Calu3 (cell line): ENCODE data around the gene SERTAD2. TPM values are rescaled to one million over a fixed set of nuclear protein-coding genes. Genes with fewer than 3 reads are reported as not detected.

Experiments used
- BruUV-seq: library from RNA; stranded (reverse); fragments of 400-500 nt; replicated peaks from 2 replicates; lab custom pipeline; 2021; lab: Mats Ljungman, UMichigan
- CTCF ChIA-PET: fragments of 300-600 bp; sonication (Branson Sonifier 250); formaldehyde crosslinking; loops from one replicate; lab custom pipeline; 2022; ENCODE audit warnings: antibody characterized with exemption; lab: Charles Lee
- DNase-seq: peaks from one replicate; pipeline ENCODE4 v3.0.0; 2022
- H3K27ac Mint-ChIP-seq: one replicate; pipeline ENCODE4 v1.8.0; 2022; ENCODE audit warnings: mixed read lengths; ENCODE audit not compliant: unreplicated experiment
- H3K27me3 Mint-ChIP-seq: one replicate; pipeline ENCODE4 v1.8.0; 2022; ENCODE audit warnings: mixed read lengths; ENCODE audit not compliant: unreplicated experiment
- H3K36me3 Mint-ChIP-seq: one replicate; pipeline ENCODE4 v1.8.0; 2022; ENCODE audit warnings: mild to moderate bottlenecking, moderate library complexity, mixed read lengths; ENCODE audit not compliant: insufficient read depth, unreplicated experiment
- H3K4me1 Mint-ChIP-seq: one replicate; pipeline ENCODE4 v1.8.0; 2022; ENCODE audit warnings: mild to moderate bottlenecking, low read depth, mixed read lengths; ENCODE audit not compliant: unreplicated experiment
- H3K4me3 Mint-ChIP-seq: one replicate; pipeline ENCODE4 v1.8.0; 2022; ENCODE audit warnings: mild to moderate bottlenecking, low read depth, moderate library complexity, mixed read lengths; ENCODE audit not compliant: unreplicated experiment
- H3K9me3 Mint-ChIP-seq: one replicate; pipeline ENCODE4 v1.8.0; 2022; ENCODE audit warnings: low read depth, mixed read lengths; ENCODE audit not compliant: unreplicated experiment
- CTCF ChIP-seq: fragments of 200-600 bp; IDR thresholded peaks from one replicate; pipeline ENCODE4 v1.8.0; 2022; ENCODE audit warnings: antibody characterized with exemption; ENCODE audit not compliant: unreplicated experiment
- intact Hi-C: fragments of 100-400 bp; cut with micrococcal nuclease; formaldehyde crosslinking; loops from one replicate; pipeline ENCODE4 v1.10.0; 2022; ENCODE audit not compliant: unreplicated experiment
- total RNA-seq: library from RNA; stranded (reverse); gene quantifications from 2 replicates; pipeline ENCODE4 v1.2.3, GENCODE V29; 2022

SERTAD2 gene
- total RNA-seq, 1 experiment from 2014 or later: 19.2 TPM

- H3K36me3 Mint-ChIP-seq: peaks cover 3% of the 10 kb centered on the region
- H3K27ac Mint-ChIP-seq: no peak overlapping the region
- no TSS peak for BruUV-seq
- H3K27me3 Mint-ChIP-seq: no peaks in the 10 kb centered on the region
- DNase-seq: no peak
- intact Hi-C loops: no loop called here
- H3K4me1 Mint-ChIP-seq: no peaks in the 10 kb centered on the region
- CTCF ChIA-PET: interaction anchor here (0.6 to 0.8 kb wide), 2 partner anchors 10 to 125 kb away, joined by 3 read pairs; no protein-coding TSS in a partner anchor
- TF ChIP-seq CTCF: no peak
- no peak overlapping the region for H3K4me3 Mint-ChIP-seq
- H3K9me3 Mint-ChIP-seq: no peaks in the 10 kb centered on the region
Measured at GRCh38 chr2:64626146-64626809, 27.4 kb downstream of the SERTAD2 start.

GRCh38 chr2:64625299-64626145 lies 28.2 kb downstream of the SERTAD2 start:
- TF ChIP-seq CTCF: no peak
- Mint-ChIP-seq H3K9me3 (no peaks in the 10 kb centered on the region), H3K27ac (no peak overlapping the region), H3K4me3 (no peak overlapping the region), H3K36me3 (no peaks in the 10 kb centered on the region), H3K4me1 (no peaks in the 10 kb centered on the region), H3K27me3 (no peaks in the 10 kb centered on the region)
- no TSS peak for BruUV-seq
- CTCF ChIA-PET: interaction anchor here (0.6 to 0.8 kb wide), 2 partner anchors 9 to 125 kb away, joined by 3 read pairs; no protein-coding TSS in a partner anchor
- DNase-seq: no peak
- intact Hi-C loops: no loop called here

GRCh38 chr2:64624862-64625261 lies 28.9 kb downstream of the SERTAD2 start:
- Mint-ChIP-seq H3K4me3 (no peak overlapping the region), H3K9me3 (no peaks in the 10 kb centered on the region), H3K27ac (no peak overlapping the region), H3K36me3 (no peaks in the 10 kb centered on the region), H3K4me1 (no peaks in the 10 kb centered on the region), H3K27me3 (no peaks in the 10 kb centered on the region)
- intact Hi-C loops: no loop called here
- DNase-seq: no peak
- no peak for TF ChIP-seq CTCF
- BruUV-seq: no TSS peak
- CTCF ChIA-PET: no interaction called here

GRCh38 chr2:64624108-64624610 lies 29.6 kb downstream of the SERTAD2 start:
- no peaks in the 10 kb centered on the region for H3K4me1 Mint-ChIP-seq
- H3K4me3 Mint-ChIP-seq: no peak overlapping the region
- DNase-seq: no peak
- CTCF ChIA-PET: no interaction called here
- intact Hi-C loops: no loop called here
- H3K36me3 Mint-ChIP-seq: no peaks in the 10 kb centered on the region
- H3K9me3 Mint-ChIP-seq: no peaks in the 10 kb centered on the region
- no peak overlapping the region for H3K27ac Mint-ChIP-seq
- no peaks in the 10 kb centered on the region for H3K27me3 Mint-ChIP-seq
- BruUV-seq: no TSS peak
- no peak for TF ChIP-seq CTCF
